HG03558 (cell line): ENCODE results near the gene ELMO1.

Experiments
- ATAC-seq: cut with Tn5 transposase; IDR thresholded peaks from one replicate; pipeline ENCODE4 v1.9.1; 2021; ENCODE audit warnings: moderate number of reproducible peaks; ENCODE audit not compliant: unreplicated experiment; ENCODE audit errors: extremely low read depth

ELMO1 gene

DNA sequence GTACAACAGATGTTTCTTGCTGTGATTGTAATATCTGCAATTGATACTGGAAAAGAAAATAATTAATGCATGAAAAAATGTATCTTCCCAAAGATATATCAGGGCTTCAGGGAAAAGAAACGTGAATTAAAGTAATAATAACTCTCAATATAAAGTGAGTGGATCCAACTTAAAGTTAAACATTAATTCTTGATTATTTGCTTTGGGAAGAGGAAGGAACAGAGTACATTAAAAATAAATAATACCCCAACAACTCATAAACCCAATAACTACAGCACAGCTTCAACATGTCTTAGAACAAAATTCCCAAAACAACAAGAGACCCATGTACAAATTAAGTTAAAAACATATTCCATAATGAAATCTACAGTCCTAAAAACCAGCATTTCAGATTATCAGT is 33.0 kb downstream of the ELMO1 start:
- ATAC-seq: no peak

DNA sequence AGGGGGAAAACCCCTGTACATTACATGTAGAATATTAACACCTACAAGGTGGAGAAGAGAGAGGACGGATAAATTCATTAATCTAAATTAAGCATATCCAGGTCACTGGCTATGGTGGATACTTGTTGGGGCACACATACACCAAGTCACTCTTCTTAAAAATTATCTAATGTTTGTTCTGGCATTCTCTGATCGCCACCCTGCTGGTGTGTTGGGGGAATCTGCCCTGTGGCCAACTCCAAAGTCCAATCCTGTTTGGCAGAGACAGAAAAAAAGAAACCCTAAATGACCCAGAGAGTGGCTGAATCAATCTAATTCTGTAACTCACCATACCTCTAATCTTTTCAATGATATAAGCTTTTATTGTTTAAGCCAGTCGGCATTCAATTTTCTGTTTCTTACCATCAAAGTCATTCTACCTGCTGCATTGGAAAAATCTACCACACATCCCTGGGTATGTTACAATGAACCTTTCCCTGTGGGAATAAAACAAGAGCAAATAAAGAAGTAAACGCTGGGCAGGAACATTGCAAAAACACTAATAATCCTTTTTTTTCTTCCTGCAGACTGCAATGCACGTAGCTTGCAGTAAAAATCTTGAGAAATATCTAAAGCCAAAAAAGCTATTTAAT is 34.2 kb downstream of the ELMO1 start:
- ATAC-seq: no peak

DNA sequence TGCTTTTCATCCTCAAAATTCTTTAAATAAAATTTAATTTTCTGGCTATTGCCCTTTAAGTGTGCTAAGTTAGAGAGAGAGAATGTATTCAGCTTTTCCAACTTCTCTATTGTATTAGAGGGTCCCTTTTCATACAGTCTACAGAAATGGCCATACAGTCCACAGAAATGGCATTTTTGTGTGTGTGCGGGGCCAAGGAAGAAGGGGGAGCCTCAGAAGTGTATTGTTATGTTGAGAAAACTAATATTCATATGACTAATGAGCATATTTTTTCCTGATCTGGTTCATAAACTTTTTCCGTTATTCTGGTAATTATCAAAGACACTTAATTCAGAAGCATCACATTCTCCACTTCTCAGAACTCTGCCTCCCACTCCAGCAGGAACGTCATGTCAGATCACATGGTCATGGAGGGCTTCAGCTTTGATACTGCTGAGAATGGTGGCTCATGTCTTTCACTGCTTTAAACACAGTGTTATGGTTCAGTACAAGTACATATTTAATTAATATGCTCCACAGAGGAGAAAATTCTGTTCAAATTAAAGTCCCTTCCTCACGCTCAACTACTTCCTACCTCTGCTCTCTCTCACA is 37.1 kb downstream of the ELMO1 start:
- no peak for ATAC-seq

DNA sequence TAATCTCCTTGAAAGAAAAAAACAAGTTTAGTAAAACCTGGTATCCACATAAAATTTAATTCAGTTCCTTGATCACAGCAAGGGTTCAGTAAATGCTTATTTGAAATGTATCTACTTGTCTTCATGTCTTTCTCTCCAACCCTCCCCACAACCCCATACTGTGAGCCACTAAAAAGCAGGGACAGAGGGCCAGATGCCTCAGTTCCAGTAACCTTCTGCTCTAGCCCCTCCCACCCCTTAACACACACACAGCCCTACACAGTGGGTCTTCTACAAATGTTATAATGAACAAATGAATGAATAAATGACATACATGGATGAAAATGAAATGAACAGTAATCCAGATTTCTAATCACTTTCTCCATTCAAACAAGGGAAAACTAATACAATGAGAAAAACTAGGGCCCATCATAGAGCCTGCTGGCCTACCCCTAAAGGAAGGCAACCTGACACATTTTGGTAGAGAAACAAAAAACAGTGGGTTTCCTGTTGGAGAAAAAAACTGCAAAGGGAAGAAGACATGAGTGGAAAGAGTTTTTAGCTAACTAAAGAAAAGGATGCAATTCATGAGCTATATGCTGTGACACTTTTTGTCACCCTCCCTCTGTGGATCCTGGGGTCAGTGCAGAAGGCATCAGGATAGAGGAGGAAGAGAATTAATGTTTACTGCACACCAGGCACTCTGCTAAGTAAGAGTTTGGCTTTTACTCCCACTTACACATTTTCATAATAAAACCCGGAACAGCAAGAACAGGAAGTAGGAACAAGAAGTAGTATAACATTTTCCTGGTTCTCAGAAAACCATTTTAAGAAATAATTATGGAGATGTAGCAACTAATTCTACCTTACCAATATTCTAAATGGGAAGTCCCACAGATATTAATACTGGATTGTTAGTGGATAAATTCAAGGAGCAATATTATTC is 38.1 kb downstream of the ELMO1 start:
- no peak for ATAC-seq

DNA sequence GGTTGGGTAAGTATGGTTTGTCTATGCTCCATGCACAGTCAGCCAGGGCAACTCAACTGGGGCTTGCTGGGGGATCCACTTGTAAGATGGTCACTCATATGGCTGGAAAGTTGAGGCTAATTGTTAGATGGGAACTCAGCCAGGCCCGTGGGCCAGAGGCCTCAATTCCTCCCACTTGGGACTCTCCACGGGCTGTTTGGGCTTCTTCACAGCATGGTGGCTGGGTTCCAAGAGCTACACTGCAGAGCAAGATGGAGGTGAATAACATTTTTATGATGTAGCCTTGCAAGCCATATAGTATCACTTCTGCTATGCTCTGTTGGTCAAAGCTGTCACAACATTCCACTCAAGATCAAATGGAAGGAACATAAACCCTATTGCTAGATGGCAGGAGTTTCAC is 39.2 kb downstream of the ELMO1 start:
- no peak for ATAC-seq

DNA sequence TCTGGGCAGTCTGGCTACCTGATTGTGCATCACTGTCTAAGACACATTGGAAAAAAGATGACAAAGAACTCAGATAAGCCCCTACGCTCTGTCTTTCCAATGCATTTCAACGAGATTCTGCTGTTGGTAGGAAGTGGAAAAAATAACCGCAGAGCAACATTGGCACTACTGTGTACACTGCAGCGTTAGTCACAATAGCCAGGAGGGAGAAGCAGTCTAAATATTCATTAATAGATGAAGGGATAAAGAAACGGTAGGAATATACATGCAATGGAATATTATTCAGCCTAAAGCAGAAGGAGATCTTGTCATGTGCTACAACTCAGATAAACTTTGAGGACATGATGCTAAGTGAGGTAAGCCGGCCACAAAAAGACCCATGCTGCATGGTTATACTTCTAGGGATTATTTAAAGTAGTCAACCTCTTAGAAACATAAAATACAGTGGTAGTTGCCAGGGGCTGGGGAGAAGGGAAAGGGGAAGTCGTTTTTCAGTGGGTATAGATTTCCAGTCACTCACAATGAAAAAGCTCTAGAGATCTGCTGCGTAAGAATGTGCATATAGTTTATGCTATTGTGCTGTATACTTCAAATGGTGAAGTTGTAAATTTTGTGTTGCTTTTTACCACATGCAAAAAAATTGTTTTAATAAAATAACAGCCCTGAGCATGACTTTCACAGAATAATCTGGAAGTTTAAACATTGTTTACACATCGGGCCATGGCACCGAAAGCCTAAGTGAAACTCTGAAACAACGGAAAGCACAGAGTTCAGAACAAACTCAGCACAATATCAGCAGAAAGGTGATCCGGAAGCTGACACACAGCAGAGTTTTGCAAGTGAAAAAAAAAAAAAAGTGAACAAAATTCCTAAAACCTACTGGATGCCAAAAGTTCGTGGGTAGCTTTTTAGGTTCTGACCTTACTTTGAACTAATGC is 40.1 kb downstream of the ELMO1 start:
- ATAC-seq: no peak

DNA sequence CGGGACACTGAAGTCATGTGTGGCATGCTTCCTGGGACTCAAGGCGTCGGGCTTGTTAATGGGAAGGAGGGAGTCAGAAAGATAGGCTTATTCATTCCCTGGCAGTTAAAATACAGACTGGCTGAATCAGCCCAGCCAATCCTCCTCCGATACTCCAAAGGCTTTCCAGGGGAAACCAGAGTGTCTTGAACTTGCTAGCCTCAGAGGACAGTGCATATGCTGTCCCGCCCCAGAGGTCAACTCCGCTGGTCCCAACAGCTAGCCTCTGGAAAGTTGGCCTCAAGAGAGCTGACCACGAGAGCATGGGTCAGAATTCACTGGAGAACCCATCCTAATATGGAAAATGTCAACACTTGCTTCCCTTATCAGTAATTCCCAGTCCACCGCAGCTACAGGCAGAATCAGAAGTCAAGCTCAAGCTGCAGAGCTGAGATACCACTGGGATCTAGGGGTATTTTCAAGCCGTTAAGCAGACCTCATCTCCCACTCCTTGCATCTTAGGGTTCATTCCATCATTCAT is 43.0 kb downstream of the ELMO1 start:
- ATAC-seq: no peak

DNA sequence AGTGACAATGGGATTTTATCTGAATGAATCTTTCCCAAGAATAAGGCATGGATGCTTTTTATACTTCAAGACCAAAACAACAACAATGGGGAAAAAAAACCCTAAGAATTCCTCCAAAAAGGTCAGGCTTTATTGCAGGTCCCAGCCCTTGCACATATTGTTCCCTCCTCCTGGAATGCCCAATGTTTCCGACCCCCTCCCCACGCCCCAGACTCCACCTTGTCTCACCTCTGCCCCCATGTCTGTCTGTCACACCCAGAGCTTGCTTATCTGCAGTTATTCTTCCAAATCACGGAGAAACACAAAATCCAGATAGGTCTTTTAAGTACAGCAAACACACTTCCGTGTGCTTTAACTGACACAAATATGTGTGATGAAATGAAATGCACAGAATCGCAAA is 43.5 kb downstream of the ELMO1 start:
- no peak for ATAC-seq

DNA sequence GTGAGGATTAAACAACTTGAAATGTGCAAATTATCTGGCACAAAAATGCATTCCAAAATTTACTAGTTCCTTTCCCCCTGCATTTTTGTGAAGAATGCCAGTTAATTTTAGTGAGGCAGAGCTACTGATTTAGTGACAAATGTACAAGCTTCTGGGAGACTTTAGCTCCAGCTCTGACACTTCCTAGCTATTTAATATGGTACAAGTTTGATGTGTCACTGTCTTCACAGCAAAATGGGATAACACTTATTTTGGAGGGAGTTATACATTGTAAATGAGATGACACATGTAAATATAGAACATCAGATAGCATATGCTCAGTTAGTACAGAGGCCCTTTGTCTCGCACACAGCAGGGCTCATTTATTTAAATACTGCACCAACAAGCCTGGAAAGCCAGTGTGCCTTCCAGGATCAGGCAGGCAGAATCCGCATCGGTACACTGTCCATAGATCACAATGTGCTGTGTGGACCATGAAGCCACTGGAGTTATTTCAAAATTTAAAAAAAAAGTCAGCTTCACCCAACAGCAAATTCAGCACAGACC is 48.7 kb downstream of the ELMO1 start:
- no peak for ATAC-seq

DNA sequence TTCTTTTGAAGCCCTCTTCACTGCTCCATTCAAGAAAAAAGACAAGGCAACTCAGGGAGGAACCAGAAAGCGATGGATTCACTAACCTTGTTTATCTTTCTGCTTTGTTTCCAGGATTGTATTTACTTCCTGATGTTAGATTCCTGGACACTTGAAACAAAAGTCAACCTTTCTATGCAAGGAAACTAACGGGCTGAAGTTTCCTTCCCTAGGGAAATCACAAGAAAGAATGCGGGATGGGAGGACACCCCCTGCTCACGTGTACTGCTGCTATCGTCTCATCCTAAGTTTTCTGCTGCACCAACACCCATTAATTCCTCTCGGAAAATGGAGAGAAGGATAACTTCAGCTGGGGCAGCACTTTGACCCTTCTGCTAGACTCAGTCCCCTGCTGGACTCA is 50.3 kb downstream of the ELMO1 start:
- no peak for ATAC-seq

DNA sequence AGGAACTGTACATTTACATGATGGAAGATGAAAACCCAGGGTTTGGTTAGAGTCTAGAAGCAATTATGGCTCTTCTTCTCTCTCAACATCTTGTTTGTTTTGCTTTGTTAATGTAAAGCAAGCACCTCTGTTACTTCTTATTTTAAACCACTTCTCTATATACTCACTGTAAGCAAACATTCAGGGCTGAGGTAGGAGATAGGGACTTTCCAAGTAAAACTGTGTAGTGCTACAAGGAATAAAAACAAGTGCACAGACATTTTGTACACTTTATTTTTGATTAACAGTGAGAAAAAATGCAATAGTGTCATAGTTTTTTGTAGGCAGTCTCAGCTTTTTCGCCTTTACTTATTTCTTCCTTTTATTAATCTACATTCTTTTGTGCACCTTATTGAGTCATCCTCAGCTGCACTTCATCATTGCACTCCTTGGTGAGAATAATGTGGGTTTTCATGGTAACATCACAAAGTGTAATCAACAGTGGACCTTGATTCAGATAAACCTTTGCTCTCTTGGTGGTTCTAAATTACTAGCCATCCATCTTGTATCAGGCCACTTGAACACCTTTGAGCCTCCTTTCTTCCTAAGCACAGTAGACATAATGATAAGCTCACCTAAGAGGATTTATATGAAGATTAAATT is 52.9 kb downstream of the ELMO1 start:
- ATAC-seq: no peak

DNA sequence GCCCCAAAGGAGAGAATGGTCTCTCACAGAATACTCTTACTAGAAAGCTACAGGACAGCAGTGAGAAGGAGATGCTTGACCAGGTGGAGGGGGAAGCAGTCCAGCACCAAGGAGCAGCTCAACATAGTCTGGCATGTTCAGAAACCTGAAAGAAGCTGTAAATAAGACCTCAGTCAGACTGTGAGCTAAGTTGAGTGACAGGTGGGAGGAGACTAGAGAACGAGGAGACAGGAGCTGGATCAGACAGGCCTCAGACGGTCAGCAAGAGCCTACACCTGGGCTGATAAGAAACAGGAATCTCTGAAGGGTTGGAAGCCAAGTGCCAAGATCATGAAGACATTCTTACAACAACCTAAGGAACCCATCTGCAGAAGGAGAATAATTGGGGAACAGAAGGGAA is 54.5 kb downstream of the ELMO1 start:
- no peak for ATAC-seq

DNA sequence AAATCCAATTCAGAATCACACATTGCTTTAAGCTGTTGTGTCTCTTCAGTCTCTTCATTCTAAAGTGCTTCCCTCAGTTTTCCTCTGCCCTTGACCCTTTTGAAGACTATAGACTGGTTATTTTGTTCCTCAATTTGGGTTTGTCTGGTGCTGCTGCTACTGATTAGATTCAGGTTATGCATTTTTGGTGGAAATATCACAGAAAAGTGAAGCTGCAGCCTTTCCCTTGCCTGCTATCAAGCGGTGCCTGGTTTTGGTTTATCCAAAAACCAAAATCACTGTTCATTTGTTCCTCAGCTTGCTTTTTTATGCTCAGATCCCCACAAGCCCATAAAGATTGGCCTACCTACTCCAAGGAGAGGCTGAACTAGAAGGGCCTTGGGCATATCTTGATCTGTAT is 55.2 kb downstream of the ELMO1 start:
- ATAC-seq: no peak

DNA sequence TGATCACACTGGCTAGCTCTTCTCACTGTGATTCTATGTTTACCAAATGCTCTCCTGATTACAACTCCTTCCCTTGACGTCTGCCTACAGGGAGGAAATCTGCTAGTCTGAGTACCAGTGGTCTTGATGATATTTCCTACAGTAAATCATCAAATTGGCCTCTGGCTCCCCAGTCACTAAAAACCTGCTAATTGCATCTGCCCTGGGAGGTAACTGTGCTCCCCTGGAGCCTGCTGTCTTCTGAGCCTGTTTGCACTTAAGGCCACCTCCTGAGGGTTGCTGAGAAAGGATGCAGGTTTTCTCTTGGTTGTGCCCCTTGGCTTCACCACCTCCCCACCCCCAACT is 56.0 kb downstream of the ELMO1 start:
- ATAC-seq: no peak

DNA sequence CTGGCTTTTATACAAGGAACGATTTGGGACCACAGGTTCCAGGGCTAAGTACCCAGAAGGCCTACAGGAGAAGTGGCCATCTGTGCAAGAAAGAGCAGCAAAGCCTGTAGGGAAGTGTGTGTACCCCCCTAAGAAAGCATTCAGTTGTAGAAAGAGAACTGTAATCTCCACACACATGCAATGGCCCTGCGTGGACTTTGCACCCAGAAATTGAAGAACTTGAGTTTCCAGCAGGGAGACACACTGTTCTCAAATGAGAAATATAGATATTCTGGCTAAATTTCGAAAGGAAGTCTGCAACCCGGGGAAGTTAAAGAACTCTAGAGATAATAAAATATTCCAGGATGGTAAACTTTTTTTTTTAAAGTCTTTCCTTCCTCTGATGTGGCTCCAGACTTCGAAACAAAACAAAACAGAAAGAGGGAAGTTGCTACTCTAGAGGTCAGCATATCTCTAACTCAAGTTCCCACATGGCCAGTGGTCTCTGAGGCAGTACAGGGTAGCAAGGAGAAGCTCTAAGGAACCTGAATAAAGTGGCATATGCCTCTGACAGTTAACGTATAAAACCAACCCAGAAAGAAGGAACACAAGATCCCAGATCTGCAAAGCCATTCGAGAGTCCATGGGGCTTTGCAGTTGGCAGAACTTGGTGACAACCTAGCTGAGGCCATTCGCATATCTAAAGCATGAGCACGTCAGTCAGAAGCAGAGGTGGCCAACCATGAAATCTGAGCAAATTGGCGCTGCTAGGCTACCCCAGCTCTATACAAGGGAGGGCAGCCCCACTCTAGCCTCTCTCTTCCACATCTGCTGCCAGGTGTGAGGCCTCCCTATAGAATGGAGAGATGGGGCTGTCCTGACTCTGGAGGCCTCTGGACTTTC is 56.6 kb downstream of the ELMO1 start:
- no peak for ATAC-seq

DNA sequence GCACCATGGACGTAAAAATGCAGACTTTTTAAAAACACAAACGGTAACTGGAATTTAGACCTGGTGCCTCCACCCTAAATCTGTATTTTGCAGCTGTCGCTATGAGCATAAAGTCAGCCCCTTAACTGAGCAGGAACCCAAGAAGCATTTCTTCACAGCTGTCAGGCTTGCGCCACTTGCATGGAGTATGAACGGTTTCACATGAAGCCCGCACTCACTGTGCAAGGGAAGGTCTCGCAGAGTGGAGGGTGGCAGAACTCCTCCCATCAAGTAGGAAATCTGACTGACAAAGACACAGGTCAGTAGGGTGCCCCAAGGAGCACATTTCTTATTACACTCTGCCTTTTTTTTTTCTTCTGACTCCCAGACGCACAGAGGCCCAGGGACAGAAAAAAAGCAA is 58.5 kb downstream of the ELMO1 start:
- ATAC-seq: no peak

DNA sequence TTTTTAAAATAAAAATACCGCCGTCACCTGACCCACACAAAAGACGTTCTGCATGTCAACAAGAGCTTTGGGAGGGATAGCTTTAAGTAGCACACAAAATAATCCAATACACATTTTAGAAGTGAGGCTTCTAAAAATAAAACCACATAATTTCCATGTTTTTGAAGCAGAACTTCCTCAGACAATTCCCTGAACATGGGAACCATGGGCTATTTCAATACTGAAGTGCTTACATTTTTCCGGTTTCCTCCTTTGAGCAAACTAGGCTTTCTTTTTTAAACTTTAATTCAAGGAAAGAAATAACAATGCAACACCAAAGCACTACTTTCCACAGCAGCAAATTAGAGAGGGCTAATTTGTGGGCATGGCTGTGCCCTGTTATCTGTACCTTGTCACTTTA is 59.9 kb downstream of the ELMO1 start:
- no peak for ATAC-seq

DNA sequence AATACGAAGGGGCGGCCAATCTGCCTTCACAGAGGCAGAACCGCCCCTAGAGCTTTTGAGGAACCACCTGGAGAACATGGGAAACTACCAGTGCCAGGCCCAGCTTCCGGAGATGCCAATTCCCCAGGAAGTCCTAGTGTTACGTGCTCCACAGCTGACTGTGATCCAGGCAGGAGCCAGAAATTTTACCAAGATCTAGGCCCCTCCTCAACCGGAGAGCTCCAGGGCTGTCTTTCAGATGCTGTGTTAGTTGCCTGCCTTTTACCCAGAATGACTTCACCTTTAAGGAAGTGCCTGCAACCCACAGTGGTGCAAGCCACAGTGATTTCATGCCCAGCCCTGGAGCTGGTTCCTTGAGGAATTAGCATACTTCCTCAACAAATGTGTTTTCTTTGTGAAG is 62.9 kb downstream of the ELMO1 start:
- no peak for ATAC-seq
